Natural killer cell (primary cell): Measurements from ENCODE around the gene RBM14. TPM values are rescaled to one million over a fixed set of nuclear protein-coding genes. Genes with fewer than 3 reads are reported as not detected.

Experiments used
- ATAC-seq, 3 donors: fragments of 150-1000 bp in 2 of 3; fragments of 200-7000 bp in 1 of 3; cut with Tn5 transposase; 1 replicate in 1 of 3; 2 replicates in 2 of 3; pipeline ENCODE4 v1.10.0; 2021; ENCODE audit warnings: mild to moderate bottlenecking in 2 of 3, moderate library complexity in 2 of 3
- DNase-seq, 2 donors: peaks; one replicate each; pipeline versions ENCODE4 v3.0.0 to v3.0.0-alpha.2; 2013 to 2021; ENCODE audit warnings: mixed read lengths in 1 of 2
- H3K27ac ChIP-seq: one replicate; pipeline ENCODE4 v1.5.1; 2013; ENCODE audit warnings: mild to moderate bottlenecking, low read length
- H3K27me3 ChIP-seq: one replicate; pipeline ENCODE4 v1.6.1; 2013; ENCODE audit warnings: low read length; ENCODE audit not compliant: control insufficient read depth, insufficient read depth
- H3K36me3 ChIP-seq: one replicate; pipeline ENCODE4 v1.6.1; 2013; ENCODE audit warnings: low read length; ENCODE audit not compliant: control insufficient read depth, insufficient read depth
- H3K4me1 ChIP-seq: one replicate; pipeline ENCODE4 v1.6.1; 2013; ENCODE audit warnings: low read length; ENCODE audit not compliant: control insufficient read depth, insufficient read depth
- H3K4me3 ChIP-seq: one replicate; pipeline ENCODE4 v1.5.1; 2013; ENCODE audit warnings: low read length
- H3K9me3 ChIP-seq: one replicate; pipeline ENCODE4 v1.6.1; 2013; ENCODE audit warnings: low read length; ENCODE audit not compliant: control insufficient read depth, insufficient read depth
- H3K27ac Mint-ChIP-seq, 2 donors: one replicate each; pipeline ENCODE4 v1.8.0; 2022; ENCODE audit warnings: mild to moderate bottlenecking in 2 of 2, mixed read lengths in 2 of 2, moderate library complexity in 1 of 2
- H3K27me3 Mint-ChIP-seq, 2 donors: one replicate each; pipeline ENCODE4 v1.8.0; 2022; ENCODE audit warnings: low read depth in 2 of 2, mixed read lengths in 2 of 2
- H3K36me3 Mint-ChIP-seq: one replicate; pipeline ENCODE4 v1.8.0; 2022; ENCODE audit warnings: mixed read lengths
- H3K4me1 Mint-ChIP-seq, 2 donors: one replicate each; pipeline ENCODE4 v1.8.0; 2022; ENCODE audit warnings: mixed read lengths in 2 of 2
- H3K4me3 Mint-ChIP-seq: one replicate; pipeline ENCODE4 v1.8.0; 2022; ENCODE audit warnings: mild to moderate bottlenecking, moderate library complexity, mixed read lengths
- H3K9me3 Mint-ChIP-seq, 2 donors: one replicate each; pipeline ENCODE4 v1.8.0; 2022; ENCODE audit warnings: mixed read lengths in 2 of 2
- CTCF ChIP-seq: fragments of 200-600 bp; IDR thresholded peaks from one replicate; pipeline ENCODE4 v1.8.0; 2022; ENCODE audit warnings: antibody characterized with exemption
- WGBS: methylation state at CpG from one replicate; pipeline ENCODE4 v1.1.7; 2013; ENCODE audit warnings: missing lambda C conversion rate; ENCODE audit not compliant: insufficient coverage; 5-methylcytosine and 5-hydroxymethylcytosine counted together
- intact Hi-C: fragments of 100-400 bp; cut with micrococcal nuclease; formaldehyde crosslinking; loops from one replicate; pipeline ENCODE4 v1.14.2; 2022
- total RNA-seq, 4 donors: library from RNA; stranded (reverse); fragments of 120-200 nt in 1 of 4; gene quantifications; one replicate each; pipeline versions ENCODE4 v1.2.3 to v1.2.4, GENCODE V29; 2013 to 2022

Gene RBM14
- total RNA-seq, 3 donors from 2014 or later (not counting 1 experiment from before 2014, with no cell fraction given) = 289 to 325 (median 307) TPM

- Histone ChIP-seq H3K4me1 (peaks cover 9% of the 10 kb centered on the region), H3K4me3 (no peak overlapping the region), H3K9me3 (no peaks in the 10 kb centered on the region), H3K27ac (no peak overlapping the region), H3K36me3 (peaks cover 30% of the 10 kb centered on the region), H3K27me3 (no peaks in the 10 kb centered on the region)
- no peak for TF ChIP-seq CTCF
- Mint-ChIP-seq H3K36me3 (no peaks in the 10 kb centered on the region), H3K4me3 (no peak overlapping the region), H3K27me3 (no peaks in the 10 kb centered on the region), H3K9me3 (no peaks in the 10 kb centered on the region), H3K27ac (no peak overlapping the region), H3K4me1 (peaks cover 35 to 37% of the 10 kb centered on the region in 2 donors)
- no peak for ATAC-seq
- 68% methylated on average over 2 of the region's 2 CpGs for WGBS
- intact Hi-C loops = no loop called here
- no peak for DNase-seq
Measured at GRCh38 chr11:66632952-66633351, 16.5 kb downstream of the RBM14 start.

- no peak overlapping the region for H3K4me3 Mint-ChIP-seq
- H3K4me1 ChIP-seq = peaks cover 28% of the 10 kb centered on the region
- no peaks in the 10 kb centered on the region for H3K9me3 ChIP-seq
- DNase-seq (peak in 1 of 2 donors; percentile 10), ATAC-seq (no peak)
- intact Hi-C loops = no loop called here
- 89% methylated on average over 3 of the region's 3 CpGs for WGBS
- H3K4me3 ChIP-seq = no peak overlapping the region
- no peaks in the 10 kb centered on the region for H3K27me3 Mint-ChIP-seq
- TF ChIP-seq CTCF = no peak
- no peaks in the 10 kb centered on the region for H3K27me3 ChIP-seq
- H3K36me3 ChIP-seq = peaks cover 27% of the 10 kb centered on the region
- H3K9me3 Mint-ChIP-seq = no peaks in the 10 kb centered on the region
- peak overlapping the region in 1 of 2 donors; percentile 88 for H3K27ac Mint-ChIP-seq
- H3K36me3 Mint-ChIP-seq = peaks cover 9% of the 10 kb centered on the region
- H3K27ac ChIP-seq = no peak overlapping the region
- H3K4me1 Mint-ChIP-seq = peaks cover 44 to 53% of the 10 kb centered on the region in 2 donors
Measured at GRCh38 chr11:66636411-66636810, 20.0 kb downstream of the RBM14 start.

- no peaks in the 10 kb centered on the region for H3K9me3 ChIP-seq
- Mint-ChIP-seq H3K36me3 (peaks cover 18% of the 10 kb centered on the region), H3K4me3 (peak overlapping the region; percentile 92), H3K4me1 (peaks cover 49 to 58% of the 10 kb centered on the region in 2 donors), H3K27ac (peak overlapping the region; percentile 88 to 96), H3K9me3 (no peaks in the 10 kb centered on the region), H3K27me3 (no peaks in the 10 kb centered on the region)
- H3K4me3 ChIP-seq = peak overlapping the region; percentile 45
- DNase-seq (peak in 1 of 2 donors; percentile 16), ATAC-seq (no peak)
- WGBS = 66% methylated on average over 11 of the region's 12 CpGs
- H3K27ac ChIP-seq = peak overlapping the region; percentile 69
- TF ChIP-seq CTCF = no peak
- intact Hi-C loops = loop anchor here (1.0 kb wide), 3 partner anchors 21 to 44 kb away; partner anchors contain the start of genes CCDC87, CCS, RBM14 and RBM4B
- H3K36me3 ChIP-seq = peaks cover 35% of the 10 kb centered on the region
- no peaks in the 10 kb centered on the region for H3K27me3 ChIP-seq
- peaks cover 31% of the 10 kb centered on the region for H3K4me1 ChIP-seq
Measured at GRCh38 chr11:66637557-66638176, 21.2 kb downstream of the RBM14 start.
